Activated T-cell treated with anti-CD3 and anti-CD28 coated beads for 48 hours (primary cell): ENCODE measurements around the gene KRT32.
"Not testable (repeated sequence)": the region's sequence is repeated elsewhere in the genome, so short reads cannot be mapped to it uniquely, and the experiment has no call there.

Experiments
- DNase-seq: peaks from one replicate; pipeline ENCODE4 v3.0.0-alpha.2; 2020; ENCODE audit warnings: low read depth

Gene KRT32

DNA sequence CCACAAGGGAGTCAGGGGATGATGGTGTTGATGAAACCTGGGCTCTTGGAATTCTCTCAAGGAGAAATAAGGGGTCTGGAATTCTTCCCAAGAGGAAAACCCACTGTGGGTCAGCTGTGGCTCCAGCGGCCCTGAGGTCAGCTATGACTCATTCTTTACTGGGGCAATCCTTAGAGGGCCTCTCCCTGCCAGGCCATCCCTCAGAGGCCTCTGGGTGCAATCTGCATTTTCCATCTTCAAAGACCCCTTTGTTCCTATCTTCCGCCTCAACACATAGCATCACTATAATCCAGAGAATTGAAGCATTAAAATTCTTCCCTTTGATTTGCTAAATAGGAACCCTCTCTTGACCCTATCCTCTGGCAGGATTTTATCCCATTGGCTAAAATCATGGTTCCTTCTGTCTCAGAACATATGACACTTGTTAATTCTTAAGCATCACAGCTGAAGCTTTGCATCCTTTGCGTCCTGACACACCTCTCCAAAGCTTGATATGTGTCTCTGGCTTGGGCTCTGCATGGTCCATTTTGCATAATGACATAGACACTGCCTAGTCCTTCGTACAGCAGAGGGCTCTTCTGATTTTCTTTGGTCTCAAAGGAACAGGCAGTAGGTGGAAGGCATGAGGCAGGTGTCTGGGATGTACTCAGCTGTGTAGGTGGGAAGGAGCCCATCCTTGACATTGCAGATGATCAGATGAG lies 38.4 kb downstream of the KRT32 start:
- no peak for DNase-seq

DNA sequence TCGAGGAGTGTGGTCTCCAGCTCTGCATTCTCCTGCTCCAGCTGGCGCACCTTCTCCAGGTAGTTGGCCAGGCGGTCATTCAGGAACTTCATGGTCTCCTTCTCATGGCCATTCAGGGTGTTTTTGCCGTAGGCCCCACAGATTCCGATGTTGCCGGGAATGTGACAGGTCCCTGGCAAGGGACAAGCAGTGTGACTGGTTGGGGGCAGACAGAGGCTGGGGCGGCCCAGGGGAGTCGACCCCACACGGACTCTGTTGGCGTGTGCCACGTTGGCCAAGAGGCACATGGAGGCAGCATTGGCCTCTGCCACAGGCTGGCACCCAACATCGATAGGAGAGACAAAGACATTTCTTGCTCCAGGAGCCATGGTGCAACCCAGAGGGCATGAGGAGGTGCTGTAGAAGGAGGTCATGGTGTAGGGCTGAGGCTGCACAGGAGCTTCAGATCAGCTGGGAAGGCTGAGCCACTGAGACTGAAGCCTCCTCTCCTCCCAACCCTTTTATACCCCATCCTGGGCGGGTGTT lies 43.0 kb downstream of the KRT32 start, which contains the start of gene KRT37:
Gene KRT37, minus strand, starts transcription at position 475 of the 525 bp plus-strand sequence. Its CDS starts 62 bp downstream, at position 413.
- no peak for DNase-seq

DNA sequence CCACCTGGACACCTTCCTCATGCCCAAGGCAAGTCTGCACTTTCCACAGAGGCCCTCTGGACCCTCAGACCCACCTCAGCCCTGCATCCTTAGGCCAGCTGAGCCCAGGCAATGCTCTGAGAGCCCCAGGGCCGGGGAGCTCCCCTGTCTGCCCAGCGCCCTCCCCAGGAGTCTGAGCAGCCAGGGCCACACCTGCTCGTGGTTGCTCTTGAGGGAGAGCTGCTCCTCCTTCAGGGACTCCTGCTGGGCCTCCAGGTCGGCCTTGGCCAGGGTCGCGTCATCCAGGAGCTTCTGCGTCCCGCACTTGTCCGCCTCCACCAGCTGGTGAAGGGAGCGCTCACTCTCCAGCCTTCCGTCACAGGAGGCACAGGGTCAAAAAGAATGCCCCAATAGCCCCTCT lies 44.6 kb downstream of the KRT32 start:
- DNase-seq: not testable (repeated sequence)

DNA sequence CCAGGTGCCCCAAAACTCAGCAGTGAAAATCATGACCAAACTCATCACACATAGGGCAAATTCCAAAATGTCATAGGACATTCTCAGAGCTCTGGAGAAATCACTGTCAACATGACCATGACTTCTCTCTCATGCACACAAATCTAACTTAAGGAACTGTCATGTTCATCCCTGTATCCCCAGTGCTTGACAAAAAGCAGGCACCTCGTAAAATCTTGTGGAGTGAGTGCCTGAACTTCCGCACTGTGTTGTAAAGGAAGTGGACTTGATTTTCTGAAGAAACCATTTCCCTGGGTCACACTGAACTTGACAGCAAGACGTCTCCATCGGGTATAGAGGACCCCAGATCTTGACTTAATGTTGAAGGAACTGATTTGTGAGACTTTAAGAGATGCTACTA lies 45.6 kb downstream of the KRT32 start:
- DNase-seq: no peak

DNA sequence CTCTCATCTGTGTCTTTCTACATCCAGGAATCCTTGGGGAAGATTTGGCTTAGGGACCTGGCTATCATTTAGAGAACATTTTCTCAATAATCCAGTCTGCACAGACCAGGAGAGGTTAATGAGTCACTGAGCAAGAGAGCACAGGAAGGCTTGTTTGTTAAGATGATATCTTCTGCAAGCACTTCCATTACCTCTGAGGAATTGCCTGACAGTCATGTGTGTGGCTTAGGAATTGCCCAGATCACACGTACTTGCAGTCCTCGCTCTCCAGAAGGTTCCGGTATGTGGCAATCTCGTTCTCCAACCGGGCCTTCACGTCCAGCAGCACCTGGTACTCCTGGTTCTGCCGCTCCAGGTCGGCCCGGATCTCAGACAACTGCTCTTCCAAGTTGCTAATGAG lies 46.1 kb downstream of the KRT32 start:
- DNase-seq: no peak

DNA sequence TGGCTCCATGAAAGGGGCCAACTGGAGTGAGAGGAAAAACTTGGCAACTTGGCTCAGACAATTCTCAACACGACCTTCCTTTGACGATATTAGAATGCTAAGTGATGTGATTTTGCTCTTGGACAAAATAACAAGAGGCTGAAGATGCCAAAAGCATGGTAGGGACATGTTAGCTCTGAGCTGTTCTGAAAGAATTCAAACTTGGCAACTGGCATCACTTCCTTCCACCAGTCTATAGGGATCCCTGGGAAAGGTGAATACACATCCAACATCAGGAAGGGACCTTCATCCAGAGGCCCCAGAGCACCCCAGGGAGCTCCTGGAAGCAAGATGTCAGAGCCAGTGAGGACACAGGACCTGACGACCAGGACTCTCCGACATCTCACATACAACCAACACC lies 47.1 kb downstream of the KRT32 start:
- no peak for DNase-seq

DNA sequence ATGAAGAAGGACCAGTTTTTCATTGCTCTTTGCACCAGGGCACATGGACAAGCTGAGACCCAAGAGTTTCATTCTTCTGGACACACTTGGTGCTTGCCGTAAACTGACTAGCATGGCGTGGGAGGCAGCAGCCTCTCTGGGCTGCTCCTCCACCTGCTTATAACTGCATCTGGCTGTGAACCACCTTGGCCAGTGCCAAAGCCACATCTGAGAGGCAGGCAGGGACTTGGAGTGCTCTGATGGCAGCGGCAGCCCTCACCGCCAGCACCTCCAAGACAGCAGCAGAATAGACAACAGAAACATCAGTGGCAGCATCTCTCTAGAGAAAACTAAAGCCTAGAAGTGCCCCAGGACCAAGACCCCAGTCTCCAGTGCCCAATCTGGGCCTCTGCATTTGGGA lies 47.5 kb downstream of the KRT32 start:
- no peak for DNase-seq

DNA sequence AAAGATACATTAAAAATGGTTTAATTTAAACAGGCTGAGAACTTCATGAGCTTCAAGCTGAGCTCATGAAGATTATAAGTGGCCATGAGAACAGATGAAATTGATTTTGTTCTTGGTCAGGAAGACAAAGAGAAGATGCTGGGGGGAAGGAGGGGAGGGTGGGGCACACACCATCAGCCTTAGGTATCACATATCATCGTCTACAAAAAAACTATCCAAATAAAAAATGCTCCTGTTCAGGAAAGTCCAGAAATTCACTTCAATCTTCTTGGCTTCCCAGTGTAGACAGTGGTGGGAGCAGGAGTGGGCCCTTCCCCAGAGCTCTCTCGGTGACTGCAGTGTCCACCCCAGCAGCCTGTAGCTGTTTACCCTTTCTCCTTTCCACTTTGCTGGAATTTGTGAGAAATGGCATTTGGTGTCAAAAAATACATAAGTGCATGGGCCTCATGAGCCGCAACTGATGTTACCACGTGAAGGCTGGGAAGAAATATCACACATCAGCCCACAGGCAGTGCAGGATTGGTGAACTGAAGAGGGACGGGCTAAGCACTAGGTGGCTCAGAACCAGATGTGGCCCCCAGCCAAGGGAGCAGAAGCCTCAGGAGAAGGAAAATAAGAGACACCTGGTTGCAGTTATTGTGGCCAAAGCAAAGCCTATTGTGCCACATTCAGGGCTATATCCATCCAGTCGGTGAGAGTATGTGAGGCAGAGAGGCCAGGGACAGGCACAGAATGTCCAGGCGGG lies 48.9 kb downstream of the KRT32 start:
- no peak for DNase-seq

DNA sequence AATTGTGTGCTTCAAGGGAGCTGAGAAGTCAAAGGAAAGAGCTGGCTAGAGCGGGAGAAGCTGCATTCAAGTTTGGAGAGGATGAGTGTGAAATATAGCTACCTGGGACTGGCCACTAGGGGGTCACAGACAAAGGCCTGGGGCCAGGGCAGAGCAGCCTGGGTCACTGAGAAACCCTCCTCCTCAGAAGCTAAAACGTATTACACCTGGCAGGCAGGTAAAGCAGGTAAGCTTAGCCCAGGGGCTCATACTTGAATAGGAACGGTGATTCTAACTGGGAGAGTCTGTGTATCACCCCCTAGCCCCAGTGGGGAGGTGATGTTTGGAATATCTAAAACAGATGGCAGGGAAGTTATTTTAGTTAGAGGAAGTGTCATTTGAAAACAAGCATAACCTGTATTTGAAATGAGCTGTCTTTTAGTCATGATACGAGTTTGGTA lies 49.6 kb downstream of the KRT32 start:
- DNase-seq: no peak

DNA sequence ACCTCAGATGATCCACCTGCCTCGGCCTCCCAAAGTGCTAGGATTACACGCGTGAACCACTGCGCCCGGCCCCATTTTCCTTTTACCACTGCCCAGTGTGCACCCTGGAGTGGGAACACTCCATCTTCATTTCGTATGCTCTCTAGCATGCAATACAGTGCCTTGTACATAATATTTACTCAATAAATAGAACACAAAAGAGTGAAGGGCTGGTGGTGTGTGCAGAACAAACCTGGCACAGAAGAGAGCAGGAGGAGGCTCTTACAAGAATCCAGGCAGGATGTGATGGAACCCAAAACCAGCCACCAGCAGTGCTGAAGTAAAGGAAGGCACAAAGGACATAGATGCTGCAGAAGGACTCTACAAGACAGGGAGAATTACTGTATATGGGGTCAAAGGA lies 50.1 kb downstream of the KRT32 start:
- no peak for DNase-seq

DNA sequence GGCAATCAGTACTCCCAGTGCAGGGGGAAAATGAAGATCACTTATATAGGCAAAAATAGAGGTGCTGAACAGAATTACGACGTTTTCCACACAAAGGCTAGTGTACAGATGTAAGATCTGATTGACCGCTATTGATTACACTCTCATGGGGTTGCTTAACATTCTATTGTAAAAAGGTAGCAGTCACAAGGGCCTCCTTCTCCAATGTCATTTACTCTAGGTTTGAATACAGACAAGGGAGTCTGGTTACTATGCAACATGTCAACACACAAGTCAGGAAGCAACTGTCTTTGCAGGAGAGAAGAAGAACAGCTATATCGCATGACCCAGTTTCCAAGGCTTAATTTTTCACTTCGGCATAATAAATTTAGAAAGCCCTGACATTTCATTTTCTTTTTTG lies 50.7 kb downstream of the KRT32 start:
- DNase-seq: no peak

DNA sequence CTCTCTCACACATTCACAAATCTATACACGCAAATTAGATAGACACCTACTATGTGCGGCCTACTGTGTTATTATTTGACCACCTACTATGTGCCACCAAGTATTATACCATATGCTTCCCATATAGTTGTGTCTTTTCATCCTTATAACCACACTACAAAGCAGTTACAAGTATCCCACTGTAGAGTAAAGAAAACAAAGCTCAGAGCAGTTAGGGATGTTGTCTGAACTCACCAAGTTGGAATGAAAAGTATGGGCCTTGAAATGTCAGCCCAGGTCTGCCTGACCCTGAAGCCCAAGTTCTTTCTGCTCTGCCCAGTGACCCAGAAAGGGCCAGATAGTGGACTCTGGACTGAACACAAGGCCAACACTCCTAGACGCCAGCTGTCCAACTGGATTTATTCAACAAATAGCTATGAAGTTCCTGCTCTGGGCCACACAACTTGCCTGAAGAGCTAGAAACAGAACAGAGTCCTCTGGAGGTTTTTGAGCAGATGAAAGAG lies 51.3 kb downstream of the KRT32 start:
- DNase-seq: no peak

DNA sequence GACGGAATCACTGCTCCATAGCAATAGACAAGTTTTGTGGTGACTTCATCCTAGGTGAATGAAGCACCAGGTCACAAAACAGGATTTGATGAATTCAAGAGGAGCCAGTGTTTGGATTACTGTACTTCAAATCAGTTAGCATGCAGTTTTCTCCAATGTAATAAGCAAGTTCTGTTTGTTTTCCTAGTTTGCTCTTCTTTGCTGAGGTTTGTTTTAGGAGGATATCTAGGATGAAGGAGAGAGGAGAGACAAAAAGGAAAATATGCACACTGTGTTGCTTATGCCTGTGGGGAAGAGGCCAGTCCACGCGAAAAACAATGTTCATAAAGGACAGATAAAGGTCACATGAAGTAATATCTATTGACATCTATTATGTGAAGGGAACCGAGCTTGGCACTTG lies 51.8 kb downstream of the KRT32 start:
- DNase-seq: no peak

DNA sequence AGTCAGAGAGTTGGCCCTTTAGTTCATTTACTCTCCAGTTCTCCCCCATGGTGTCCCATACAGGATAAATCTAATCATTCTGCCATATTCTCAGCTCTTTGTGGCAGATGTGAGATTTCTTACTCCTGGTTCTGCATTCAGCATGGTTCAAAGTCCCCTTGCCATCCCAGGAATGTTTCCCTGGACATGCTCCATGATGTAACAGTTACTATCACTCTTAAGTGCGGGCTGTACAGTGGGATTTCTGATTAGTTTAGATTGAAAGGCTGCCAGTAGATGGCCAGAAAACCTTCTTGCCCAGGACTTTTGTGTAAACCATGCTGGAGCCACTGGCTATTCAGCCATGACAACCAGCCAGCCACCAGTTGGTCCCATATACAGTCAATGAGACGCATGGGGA lies 53.2 kb downstream of the KRT32 start:
- no peak for DNase-seq

DNA sequence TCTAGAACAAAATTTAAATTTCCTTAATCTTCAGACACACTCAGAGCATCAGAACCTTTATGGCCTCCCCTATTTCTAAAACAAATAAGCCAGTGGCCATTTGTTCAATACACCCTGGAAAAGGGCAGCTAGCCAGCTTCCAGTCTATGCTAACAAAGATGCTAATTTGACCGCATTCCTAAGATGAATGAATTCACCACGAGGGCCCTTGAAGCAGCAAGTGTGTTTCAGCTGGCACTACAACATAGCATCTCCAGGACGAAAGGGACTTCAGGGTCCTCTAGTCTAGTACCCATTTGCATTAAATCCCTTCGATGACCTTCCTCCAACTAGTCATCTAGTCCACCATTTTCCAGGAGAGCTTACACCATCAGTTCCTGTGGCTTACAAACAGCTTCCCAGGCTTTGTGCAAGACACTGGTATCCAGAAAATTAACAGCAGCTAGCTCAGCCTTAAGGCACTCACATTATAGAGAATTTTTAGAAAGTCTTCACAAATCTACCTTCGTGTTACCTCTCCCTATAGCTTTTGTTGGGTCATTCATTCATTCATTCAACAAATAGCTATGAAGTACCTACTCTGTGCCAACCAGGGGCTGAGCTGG lies 53.7 kb downstream of the KRT32 start:
- no peak for DNase-seq

DNA sequence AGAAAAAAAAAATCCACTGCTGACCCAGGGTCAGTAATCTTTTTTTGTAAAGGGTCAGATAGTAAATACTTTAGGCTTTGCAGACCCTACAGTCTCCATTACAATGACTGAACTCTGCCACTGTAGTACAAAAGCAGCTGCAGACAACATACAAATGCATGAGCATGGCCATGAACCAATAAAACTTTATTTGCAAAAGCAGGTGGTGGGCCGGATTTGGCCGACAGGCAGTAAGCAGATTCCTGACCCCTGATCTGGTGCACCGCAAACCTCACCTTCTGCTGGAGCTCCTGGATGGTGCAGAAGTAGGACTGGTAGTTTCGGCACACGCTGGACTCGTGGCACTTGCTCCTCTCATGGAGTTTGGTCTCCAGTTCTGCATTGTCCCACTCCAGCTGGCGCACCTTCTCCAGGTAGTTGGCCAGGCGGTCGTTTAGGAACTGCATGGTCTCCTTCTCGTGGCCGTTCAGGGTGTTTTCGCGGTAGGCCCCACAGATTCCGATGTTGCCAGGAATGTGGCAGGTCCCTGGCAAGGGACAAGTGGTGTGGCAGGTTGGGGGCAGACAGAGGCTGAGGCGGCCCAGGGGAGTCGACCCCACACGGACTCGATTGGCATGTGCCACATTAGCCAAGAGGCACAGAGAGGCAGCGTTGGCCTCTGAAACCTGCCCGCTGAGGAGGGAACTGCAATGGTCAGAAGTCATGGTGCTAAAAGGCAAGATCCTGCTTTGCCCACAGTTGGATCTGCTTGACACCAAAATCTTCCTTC lies 55.9 kb downstream of the KRT32 start:
- DNase-seq: no peak
